Erythroblast (primary cell): ENCODE data around the gene APOL2.
"Not testable (repeated sequence)": the region's sequence is repeated elsewhere in the genome, so short reads cannot be mapped to it uniquely, and the experiment has no call there.

Experiments
- DNase-seq, 2 experiments: peaks; one replicate each; lab custom pipeline; 2025; lab: John Stamatoyannopoulos, UW
- GATA1 ChIP-seq: IDR thresholded peaks from 2 replicates; pipeline ENCODE4 v1.6.1; 2011; ENCODE audit warnings: low read depth, mild to moderate bottlenecking, control low read depth, low read length, moderate library complexity
- POLR2A ChIP-seq: IDR thresholded peaks from 2 replicates; pipeline ENCODE4 v1.6.1; 2011; ENCODE audit warnings: mild to moderate bottlenecking, low read length

APOL2 gene

DNA sequence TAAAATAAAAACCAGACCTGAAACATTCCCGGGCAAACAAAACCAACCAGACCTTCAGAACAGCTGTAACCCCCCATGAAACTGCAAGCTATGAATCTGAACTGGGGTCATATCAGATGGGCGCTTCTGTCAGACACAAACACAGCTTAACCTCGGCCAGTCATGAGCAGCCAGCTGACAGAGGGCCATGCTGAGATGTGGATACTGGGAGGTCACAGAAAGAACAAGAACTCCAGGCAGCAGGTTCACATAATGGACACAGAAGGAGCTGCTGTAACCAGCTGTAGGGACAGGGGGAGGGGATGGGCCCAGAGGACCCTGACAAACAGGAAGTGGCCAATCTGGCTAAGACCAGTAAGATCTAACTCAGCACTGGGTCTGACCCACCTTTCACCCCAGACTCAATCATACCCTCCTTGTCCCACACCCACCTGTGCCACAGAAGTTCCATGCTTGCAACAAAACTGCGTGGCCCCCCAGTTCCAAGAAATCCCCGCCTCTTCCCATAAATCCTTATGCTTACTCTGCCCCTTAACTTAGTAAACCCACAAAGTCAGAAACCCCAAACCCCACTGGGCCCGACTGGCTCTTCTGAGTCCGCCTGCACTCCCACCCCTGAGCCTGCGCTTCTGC lies 41.7 kb downstream of the APOL2 start:
- DNase-seq = peak; percentile 45 to 58

DNA sequence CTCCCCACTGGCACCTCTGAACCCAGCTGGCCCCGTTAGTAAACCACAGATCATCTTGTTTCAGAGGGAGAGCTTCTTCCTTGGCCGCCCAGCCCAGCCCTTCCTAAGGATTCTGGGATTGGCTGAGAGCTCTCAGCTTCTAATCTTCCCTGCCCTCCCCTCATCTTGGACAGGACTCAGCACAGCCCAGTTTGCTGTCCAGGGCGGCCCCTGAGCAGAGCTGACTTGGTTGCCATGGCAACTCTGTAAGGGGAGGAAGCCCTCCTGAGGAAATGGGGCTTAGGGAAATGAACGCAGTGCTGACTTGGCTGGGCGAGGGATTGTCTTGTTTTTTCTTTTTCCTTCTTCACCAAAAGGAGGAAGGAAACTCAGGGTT lies 42.3 kb downstream of the APOL2 start:
- TF ChIP-seq POLR2A (no peak), GATA1 (no peak)
- peak; percentile 68 to 73 for DNase-seq

More for the DNA sequence above, 41.7 kb downstream of the APOL2 start:
- TF ChIP-seq GATA1 (no peak), POLR2A (no peak)

DNA sequence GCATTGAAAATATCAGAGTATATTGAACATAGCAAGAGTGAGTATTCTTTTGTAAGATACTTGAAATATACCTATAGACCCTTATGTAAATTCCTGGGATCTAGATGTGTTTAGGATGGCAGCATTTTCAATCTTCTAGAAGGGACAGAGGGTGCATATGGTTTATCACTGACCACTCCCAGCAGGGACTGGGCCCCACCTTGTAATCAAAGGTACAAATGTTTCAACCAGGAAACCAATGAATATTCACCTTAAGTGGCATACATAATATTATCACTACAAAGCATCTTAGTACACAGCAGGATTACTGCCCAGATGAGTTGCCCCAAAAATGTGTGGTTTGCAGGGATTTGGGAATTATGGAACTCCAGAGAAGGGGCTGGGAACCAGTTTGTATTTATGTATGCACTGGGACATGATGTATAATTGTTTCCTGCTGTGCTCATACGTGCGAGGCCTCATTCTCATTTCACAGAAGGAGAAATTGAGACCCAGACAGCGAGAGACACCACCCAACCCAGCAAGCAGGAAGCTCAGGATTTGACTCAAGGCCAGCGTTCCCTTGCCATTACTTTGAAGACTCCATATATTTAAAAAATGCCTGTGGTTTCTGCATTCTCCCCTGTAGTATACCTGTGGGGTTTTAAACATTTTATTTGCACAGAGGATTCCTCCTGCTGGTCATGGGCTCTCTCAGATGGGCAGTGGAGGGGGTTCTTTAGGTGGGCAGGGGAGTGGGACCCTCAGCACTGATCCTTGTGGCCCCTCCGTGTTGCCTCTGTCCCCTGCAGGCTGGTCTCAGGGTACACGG lies 42.9 kb downstream of the APOL2 start:
- no peak for DNase-seq
- TF ChIP-seq GATA1 = no peak

DNA sequence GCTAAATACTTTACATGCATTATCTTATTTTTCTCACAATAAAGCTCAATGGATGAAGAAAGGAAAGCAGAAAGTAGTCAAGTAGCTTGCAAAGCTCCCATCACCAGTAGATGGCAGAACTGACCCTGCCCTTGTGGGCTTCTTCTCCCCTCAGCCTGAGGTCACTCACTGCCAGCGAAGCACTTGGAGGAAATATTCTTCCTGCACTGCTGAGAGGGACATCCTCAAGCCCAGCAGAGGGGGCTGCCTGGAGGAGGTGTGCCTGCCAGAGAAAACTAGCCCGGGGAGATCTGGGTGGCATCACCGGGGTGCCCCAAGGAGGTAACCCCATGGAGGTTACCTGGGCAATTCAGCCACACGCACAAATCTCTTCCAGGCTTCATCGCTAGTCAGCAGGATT lies 44.4 kb downstream of the APOL2 start:
- DNase-seq = peak; percentile 60 to 67
- TF ChIP-seq GATA1 = no peak
- no peak for TF ChIP-seq POLR2A

DNA sequence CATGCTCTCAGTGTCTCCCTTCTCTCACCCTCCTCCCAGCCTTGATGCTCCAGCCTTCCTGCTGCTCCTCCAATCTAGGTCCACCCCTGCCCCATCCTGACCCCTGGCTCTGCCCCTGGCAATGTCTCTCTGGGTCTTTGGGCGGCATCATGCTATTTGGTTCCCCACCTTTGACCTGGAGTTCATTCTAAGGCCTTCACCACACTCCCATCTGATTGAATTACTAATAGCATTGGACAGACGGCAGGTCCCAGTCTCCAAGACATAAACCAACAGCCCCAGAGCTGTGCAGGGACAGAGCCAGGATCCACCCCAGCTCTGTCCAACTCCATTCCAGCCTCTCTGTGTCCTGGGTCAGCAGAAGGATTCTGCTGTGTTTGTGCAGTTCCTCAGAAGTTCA lies 44.9 kb downstream of the APOL2 start:
- DNase-seq = no peak

DNA sequence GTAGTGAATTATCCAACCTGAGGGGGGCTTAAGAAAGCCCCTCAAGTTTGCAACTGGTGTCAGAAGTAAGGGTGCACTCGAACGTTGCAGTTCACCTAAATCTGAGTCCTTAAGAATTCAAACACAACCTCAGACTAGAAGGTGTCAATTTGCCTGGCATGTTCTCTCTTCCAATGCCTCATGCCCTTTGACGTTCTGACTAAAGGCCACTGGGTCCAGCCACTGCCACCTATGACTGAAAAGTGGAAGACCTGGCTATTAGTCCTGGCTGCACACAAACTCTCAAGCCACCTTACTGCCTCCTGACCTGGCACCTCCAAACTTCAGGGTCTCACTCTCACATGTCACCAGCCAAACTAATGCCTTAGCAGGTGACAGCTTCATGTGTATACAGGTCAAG lies 45.8 kb downstream of the APOL2 start:
- TF ChIP-seq GATA1 = no peak
- DNase-seq = no peak

More for the DNA sequence above, 44.9 kb downstream of the APOL2 start:
- TF ChIP-seq GATA1 = no peak
- TF ChIP-seq POLR2A = no peak

DNA sequence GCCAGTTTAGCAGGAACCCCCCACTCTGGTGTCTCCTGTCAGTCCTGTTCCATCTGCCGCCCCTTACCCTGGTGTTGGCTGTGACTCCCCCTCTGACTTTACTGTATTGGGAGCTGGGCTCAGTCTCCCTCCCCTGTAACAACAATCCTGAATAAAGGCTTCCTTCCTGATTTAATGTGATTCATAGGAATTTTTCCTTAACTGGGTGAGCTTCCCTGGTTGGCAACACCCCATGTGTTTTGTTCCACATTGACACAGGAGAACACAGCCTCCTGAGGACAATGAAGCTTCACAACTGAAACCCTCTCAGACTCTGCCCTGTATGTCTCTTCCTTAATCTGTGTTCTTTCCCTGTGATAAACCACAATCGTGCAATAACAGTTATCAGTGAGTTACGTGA lies 46.2 kb downstream of the APOL2 start:
- TF ChIP-seq GATA1 (no peak), POLR2A (peak; percentile 2)

DNA sequence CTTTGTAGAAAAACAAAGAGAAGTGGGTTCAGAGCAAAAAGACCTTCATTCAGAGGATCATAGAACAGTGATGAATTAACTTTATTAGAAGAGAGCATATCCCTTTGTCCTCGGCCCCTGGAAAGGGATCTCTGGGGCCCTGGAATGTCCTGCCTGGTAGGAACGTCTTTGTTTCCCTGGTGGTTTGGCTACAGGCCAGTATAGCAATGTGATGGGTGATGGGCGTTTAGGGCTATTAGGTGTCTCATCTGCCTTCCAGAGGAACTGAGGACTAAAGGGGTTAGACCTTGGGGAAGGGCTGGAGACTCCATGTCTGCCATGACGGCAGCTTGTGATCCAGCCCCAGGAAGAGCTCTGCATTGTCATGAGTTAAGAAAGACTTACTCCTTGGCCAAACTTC lies 46.8 kb downstream of the APOL2 start:
- DNase-seq = no peak

More for the DNA sequence above, 46.2 kb downstream of the APOL2 start:
- no peak for DNase-seq

DNA sequence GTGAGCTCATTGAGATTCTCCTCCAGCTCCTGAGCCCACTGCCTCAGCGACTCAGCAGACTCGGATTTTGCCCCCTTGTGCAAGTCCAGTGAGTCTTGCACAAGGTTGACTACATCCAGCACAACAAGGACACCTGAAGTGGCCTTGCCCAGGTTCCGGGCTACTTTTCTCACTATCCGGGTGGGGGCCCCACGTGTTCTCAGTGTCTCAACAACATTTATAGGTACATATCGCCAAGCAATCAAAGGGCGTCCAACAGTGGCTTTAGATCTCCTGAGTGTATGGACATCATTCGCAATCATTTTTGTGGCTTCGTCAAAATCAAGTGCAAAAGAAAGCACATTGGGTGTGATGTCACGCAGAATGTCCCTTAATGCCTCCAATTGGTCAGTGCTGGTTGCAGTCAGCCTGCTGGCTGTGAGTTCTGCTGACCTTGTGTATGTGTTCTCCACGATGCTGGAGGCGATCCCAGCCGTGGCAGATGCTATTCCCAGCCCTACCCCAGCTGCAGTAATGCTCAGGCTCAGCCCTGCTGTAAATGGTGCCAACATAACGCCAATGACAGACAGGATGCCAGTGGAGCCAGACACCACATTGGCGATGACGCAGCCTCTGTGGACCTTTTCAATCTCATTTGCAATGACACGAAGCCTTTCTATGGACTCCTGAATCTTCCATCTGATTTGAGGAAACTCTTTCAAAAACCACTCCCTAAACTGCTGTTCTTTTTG lies 48.1 kb downstream of the APOL2 start:
- DNase-seq = no peak
- no peak for TF ChIP-seq GATA1
- peak; percentile 48 for TF ChIP-seq POLR2A

More for the DNA sequence above, 46.8 kb downstream of the APOL2 start:
- peak; percentile 15 for TF ChIP-seq POLR2A
- no peak for TF ChIP-seq GATA1

DNA sequence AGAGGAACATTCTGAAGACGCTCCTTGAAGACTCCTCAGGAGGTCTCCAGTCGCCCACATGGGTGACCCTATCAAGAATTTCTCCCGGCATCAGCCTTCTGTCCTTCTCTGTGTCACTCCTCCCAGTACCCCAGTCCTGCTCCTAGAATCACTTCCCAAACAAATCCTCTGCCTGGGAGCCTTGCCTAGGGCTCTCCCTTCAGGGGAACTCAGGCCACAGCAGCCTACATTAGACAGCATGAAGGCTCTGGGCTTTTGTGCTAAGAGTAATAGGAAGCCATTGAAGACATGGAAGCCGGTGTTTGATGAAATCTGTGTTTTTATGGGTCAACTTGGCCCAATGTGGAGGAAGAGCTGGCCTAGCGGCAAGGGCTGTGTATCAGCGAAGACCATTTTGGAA lies 51.5 kb downstream of the APOL2 start:
- DNase-seq = not testable (repeated sequence)

DNA sequence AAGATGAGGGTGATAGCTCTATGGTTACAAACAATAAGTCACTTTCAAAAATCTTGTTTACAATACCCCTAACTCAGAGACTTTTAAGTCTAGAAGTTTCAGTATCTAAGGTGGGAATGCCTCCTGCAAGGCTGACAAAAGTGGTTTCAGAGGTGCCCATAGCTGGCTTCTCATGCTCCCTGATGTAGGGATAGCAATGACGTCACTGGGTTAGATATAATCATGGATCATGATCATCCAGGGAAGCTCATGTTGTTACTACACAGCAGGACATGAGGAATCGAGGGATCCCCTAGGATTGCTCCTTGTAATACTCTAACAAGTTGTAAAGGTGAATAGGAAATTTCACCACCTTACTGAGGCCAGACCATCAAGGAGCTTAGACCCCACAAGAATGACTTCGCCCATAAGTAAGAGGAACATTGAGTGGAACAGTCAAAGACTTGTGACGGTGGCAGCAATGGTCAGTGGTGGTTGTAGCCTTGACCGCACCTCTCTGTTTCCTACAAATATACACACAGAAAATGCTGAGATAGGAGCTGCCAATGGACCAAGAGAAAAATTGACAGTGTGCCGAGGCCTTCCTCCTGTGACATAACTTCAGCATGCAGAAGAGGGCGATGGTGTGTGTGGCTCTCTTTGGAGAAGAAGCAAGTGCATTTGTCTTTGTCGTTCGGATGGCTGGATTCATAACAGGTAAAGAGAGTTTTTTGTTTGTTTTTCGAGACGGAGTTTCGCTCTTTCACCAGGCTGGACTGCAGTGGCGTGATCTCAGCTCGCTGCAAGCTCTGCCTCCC lies 53.3 kb downstream of the APOL2 start:
- TF ChIP-seq POLR2A = no peak
- DNase-seq = peak in 1 of 2 experiments; percentile 21

DNA sequence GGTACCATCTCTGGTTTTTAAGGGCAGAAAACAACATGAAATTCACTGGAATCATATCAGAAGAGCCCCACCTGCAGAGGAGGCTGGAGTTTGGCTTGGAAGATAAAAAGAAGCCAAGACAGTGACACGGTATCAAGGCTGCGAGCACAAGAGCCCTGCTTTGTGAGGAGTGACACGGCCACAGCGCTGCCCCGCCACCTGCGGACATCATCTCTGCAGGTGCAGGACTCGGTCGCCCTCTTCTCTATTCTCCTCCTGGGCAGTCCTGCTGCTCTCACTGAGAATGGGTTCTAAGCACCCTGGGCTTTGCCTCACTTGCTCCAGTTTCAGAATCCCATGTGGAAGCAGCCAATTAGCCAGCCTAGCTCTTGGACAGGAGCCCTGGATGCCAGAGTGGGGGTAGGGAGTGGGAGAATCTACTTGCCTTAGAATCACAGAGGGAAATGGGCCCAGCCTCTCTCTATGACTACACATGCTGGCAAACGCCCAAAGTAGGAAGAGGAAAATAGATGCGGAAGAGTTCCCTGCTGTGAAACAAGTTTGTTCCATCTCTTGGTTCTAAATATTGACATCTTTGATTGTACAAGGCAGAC lies 54.8 kb downstream of the APOL2 start:
- TF ChIP-seq POLR2A = no peak
- TF ChIP-seq GATA1 = no peak
- peak; percentile 22 to 55 for DNase-seq

DNA sequence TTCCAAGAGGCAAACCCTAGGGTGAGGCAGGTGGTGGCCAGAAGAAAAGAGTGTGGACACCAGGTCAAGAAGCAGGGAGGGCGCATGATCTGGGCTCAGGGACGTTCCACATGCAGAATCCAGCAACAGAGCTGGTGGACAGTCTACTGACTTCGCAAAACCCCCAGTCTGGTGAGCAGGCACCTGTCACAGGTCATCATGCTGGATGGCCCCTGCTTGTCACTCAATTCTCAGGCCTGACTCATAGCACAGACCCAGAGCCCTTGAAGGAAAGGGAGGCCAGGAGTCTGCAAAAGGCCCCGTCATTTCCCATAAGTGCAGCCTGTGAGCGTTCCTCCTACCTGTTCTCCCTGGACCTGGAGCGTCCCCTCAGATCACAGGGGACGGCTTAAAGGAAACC lies 55.9 kb downstream of the APOL2 start:
- no peak for DNase-seq
- TF ChIP-seq GATA1 (no peak), POLR2A (no peak)

DNA sequence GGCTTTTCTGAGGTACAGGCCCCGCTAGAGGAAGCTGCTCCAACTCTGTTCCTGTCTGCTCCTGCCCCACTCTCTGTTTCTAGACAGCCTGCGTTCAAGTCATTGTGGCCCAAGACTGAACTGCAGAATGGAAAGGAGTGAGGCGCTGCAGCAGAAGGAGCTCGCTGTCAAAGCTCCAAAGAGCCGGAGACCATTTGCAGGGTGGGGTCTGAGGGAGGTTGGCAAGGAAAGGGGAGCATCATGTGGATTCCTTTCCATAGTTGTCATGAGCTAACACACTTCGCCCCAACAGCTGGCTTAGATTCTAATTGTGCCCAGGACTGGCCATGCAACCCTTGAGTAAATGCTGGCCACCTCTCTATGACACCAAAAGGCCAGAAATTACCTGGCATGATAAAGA lies 56.5 kb downstream of the APOL2 start:
- TF ChIP-seq POLR2A (no peak), GATA1 (no peak)

DNA sequence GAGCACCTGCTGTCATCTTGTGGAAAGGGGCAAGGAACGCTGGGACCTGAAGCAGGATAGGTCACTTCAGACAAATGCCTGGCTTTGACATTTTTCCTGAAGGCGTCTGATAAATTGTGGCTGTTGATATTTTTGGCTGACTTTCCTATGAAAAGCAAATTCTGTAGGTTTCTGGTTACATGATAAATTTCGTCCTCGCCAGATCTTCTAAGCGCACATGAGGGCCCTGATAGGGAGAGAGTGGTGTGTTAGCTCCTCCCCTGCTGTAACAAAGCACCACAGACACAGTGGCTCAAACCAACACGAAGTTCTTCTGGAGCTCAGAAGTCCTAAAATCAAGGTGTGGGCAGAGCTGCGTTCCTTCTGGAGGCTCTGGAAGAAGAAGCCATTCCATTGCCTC lies 57.3 kb downstream of the APOL2 start:
- TF ChIP-seq GATA1 (no peak), POLR2A (peak; percentile 15)

More for the DNA sequence above, 56.5 kb downstream of the APOL2 start:
- DNase-seq = no peak

More for the DNA sequence above, 57.3 kb downstream of the APOL2 start:
- peak; percentile 12 to 37 for DNase-seq
